ENCODE data around the gene SYT7.

- no peak for TF ChIP-seq CTCF (IDR thresholded peaks at IDR 0.05; ENCODE audit: borderline replicate concordance, extremely low read depth, low read length, poor library complexity, severe bottlenecking)
- no peak for TF ChIP-seq EZH2 (IDR thresholded peaks at IDR 0.05; ENCODE audit: borderline replicate concordance, low read depth, low read length, severe bottlenecking)
Observed at GRCh38 chr11:61535998-61536675, 44.7 kb downstream of the SYT7 start.

Data from DND-41 (cell line).